HepG2 (cell line): ENCODE measurements around the gene KIF27. TPM values are rescaled to one million over a fixed set of nuclear protein-coding genes. Genes with fewer than 3 reads are reported as not detected.

Experiments used
- KLF11 ChIP-seq: IDR thresholded peaks from 2 replicates; pipeline ENCODE4 v1.6.1; 2016; ENCODE audit warnings: missing compliant biosample characterization
- MYC ChIP-seq: sonication (generic); formaldehyde crosslinking; IDR thresholded peaks from 2 replicates; pipeline ENCODE4 v1.9.0; 2021; ENCODE audit warnings: missing genetic modification reagents, borderline replicate concordance
- NKX3-1 ChIP-seq: sonication (generic); formaldehyde crosslinking; IDR thresholded peaks from 2 replicates; pipeline ENCODE4 v1.5.0; 2020; ENCODE audit warnings: missing genetic modification reagents
- RARA ChIP-seq: IDR thresholded peaks from 2 replicates; pipeline ENCODE4 v1.6.1; 2016; ENCODE audit warnings: missing genetic modification reagents, missing compliant biosample characterization
- ZBTB39 ChIP-seq: sonication (generic); formaldehyde crosslinking; IDR thresholded peaks from 2 replicates; pipeline ENCODE4 v1.5.0; 2020; ENCODE audit warnings: missing genetic modification reagents
- ZBTB7A ChIP-seq: sonication (generic); formaldehyde crosslinking; IDR thresholded peaks from 2 replicates; pipeline ENCODE4 v1.8.0; 2022; ENCODE audit warnings: mild to moderate bottlenecking, missing genetic modification reagents
- ZFP90 ChIP-seq: sonication (generic); formaldehyde crosslinking; IDR thresholded peaks from 2 replicates; pipeline ENCODE4 v1.8.0; 2022; ENCODE audit warnings: missing genetic modification reagents, mild to moderate bottlenecking, inconsistent platforms, borderline replicate concordance
- ZNF260 ChIP-seq: sonication (generic); formaldehyde crosslinking; IDR thresholded peaks from 2 replicates; pipeline ENCODE4 v1.4.0; 2020; ENCODE audit warnings: missing genetic modification reagents, low read depth, mild to moderate bottlenecking, borderline replicate concordance
- ZNF367 ChIP-seq: sonication (generic); formaldehyde crosslinking; IDR thresholded peaks from 2 replicates; pipeline ENCODE4 v1.4.0; 2020; ENCODE audit warnings: missing genetic modification reagents, borderline replicate concordance
- ZNF496 ChIP-seq: sonication (generic); formaldehyde crosslinking; IDR thresholded peaks from 2 replicates; pipeline ENCODE4 v1.8.1; 2023; ENCODE audit warnings: mild to moderate bottlenecking, moderate library complexity, missing genetic modification reagents; ENCODE audit not compliant: insufficient replicate concordance
- ZNF558 ChIP-seq: sonication (generic); formaldehyde crosslinking; IDR thresholded peaks from 2 replicates; pipeline ENCODE4 v1.9.0; 2022; ENCODE audit warnings: mild to moderate bottlenecking, missing genetic modification reagents, borderline replicate concordance
- ZNF747 ChIP-seq: sonication (generic); formaldehyde crosslinking; IDR thresholded peaks from 2 replicates; pipeline ENCODE4 v1.8.1; 2023; ENCODE audit warnings: missing genetic modification reagents, mild to moderate bottlenecking, borderline replicate concordance
- polyA plus RNA-seq, 8 experiments: library from polyadenylated mRNA; depleted of rRNA in 3 of 8; stranded (reverse) in 7 of 8; unstranded in 1 of 8; fragments of >200 nt; fragmentation: Illumina TruSeq in 4 of 8; extraction: Trizol in 4 of 8; gene quantifications; 2 replicates each; pipeline versions ENCODE4 v1.2.1 to v1.2.3, GENCODE V29; 2011 to 2016; ENCODE audit warnings: low read depth in 4 of 8, missing spikeins in 1 of 8, mixed read lengths in 1 of 8; ENCODE audit not compliant: insufficient read depth in 1 of 8
- total RNA-seq, 5 experiments: library from RNA; depleted of rRNA; stranded (reverse); fragments of >200 nt; fragmentation: Illumina TruSeq; extraction: Trizol; gene quantifications; 2 replicates each; pipeline ENCODE4 v1.2.3, GENCODE V29; 2016; ENCODE audit warnings: low read depth in 1 of 5
- TF ChIP-seq, protein P1 (sequence below): sonication (generic); formaldehyde crosslinking; IDR thresholded peaks from 2 replicates; pipeline ENCODE4 v1.5.0; 2020; ENCODE audit warnings: mild to moderate bottlenecking, missing genetic modification reagents, borderline replicate concordance
- TF ChIP-seq, protein P2 (sequence below): IDR thresholded peaks from 2 replicates; pipeline ENCODE4 v1.6.1; 2016; ENCODE audit warnings: missing compliant biosample characterization, missing genetic modification reagents, borderline replicate concordance
- TF ChIP-seq, protein P3 (sequence below): sonication (generic); formaldehyde crosslinking; IDR thresholded peaks from 2 replicates; pipeline ENCODE4 v1.8.0; 2022; ENCODE audit warnings: mild to moderate bottlenecking, missing genetic modification reagents, moderate library complexity

The KIF27 gene
- total and polyA plus RNA-seq, 2 of the 13 experiments (the other 11 are each of a cell fraction or from before 2014, with no cell fraction given), result 0.95 to 4.1 TPM

- TF ChIP-seq, protein P1, sequence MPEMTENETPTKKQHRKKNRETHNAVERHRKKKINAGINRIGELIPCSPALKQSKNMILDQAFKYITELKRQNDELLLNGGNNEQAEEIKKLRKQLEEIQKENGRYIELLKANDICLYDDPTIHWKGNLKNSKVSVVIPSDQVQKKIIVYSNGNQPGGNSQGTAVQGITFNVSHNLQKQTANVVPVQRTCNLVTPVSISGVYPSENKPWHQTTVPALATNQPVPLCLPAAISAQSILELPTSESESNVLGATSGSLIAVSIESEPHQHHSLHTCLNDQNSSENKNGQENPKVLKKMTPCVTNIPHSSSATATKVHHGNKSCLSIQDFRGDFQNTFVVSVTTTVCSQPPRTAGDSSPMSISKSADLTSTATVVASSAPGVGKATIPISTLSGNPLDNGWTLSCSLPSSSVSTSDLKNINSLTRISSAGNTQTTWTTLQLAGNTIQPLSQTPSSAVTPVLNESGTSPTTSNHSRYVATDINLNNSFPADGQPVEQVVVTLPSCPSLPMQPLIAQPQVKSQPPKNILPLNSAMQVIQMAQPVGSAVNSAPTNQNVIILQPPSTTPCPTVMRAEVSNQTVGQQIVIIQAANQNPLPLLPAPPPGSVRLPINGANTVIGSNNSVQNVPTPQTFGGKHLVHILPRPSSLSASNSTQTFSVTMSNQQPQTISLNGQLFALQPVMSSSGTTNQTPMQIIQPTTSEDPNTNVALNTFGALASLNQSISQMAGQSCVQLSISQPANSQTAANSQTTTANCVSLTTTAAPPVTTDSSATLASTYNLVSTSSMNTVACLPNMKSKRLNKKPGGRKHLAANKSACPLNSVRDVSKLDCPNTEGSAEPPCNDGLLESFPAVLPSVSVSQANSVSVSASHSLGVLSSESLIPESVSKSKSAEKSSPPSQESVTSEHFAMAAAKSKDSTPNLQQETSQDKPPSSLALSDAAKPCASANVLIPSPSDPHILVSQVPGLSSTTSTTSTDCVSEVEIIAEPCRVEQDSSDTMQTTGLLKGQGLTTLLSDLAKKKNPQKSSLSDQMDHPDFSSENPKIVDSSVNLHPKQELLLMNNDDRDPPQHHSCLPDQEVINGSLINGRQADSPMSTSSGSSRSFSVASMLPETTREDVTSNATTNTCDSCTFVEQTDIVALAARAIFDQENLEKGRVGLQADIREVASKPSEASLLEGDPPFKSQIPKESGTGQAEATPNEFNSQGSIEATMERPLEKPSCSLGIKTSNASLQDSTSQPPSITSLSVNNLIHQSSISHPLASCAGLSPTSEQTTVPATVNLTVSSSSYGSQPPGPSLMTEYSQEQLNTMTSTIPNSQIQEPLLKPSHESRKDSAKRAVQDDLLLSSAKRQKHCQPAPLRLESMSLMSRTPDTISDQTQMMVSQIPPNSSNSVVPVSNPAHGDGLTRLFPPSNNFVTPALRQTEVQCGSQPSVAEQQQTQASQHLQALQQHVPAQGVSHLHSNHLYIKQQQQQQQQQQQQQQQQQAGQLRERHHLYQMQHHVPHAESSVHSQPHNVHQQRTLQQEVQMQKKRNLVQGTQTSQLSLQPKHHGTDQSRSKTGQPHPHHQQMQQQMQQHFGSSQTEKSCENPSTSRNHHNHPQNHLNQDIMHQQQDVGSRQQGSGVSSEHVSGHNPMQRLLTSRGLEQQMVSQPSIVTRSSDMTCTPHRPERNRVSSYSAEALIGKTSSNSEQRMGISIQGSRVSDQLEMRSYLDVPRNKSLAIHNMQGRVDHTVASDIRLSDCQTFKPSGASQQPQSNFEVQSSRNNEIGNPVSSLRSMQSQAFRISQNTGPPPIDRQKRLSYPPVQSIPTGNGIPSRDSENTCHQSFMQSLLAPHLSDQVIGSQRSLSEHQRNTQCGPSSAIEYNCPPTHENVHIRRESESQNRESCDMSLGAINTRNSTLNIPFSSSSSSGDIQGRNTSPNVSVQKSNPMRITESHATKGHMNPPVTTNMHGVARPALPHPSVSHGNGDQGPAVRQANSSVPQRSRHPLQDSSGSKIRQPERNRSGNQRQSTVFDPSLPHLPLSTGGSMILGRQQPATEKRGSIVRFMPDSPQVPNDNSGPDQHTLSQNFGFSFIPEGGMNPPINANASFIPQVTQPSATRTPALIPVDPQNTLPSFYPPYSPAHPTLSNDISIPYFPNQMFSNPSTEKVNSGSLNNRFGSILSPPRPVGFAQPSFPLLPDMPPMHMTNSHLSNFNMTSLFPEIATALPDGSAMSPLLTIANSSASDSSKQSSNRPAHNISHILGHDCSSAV (CRISPR knock-in tag), result no peak
- TF ChIP-seq, protein P2, sequence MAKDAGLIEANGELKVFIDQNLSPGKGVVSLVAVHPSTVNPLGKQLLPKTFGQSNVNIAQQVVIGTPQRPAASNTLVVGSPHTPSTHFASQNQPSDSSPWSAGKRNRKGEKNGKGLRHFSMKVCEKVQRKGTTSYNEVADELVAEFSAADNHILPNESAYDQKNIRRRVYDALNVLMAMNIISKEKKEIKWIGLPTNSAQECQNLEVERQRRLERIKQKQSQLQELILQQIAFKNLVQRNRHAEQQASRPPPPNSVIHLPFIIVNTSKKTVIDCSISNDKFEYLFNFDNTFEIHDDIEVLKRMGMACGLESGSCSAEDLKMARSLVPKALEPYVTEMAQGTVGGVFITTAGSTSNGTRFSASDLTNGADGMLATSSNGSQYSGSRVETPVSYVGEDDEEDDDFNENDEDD (CRISPR knock-in tag), result peak; percentile 91
- TF ChIP-seq ZNF747 (CRISPR knock-in tag) (peak; percentile 69; the same call in 1 of the 2 replicates), NKX3-1 (CRISPR knock-in tag) (0 out of 2 replicates have a peak, but pooled peaks have one; percentile 39), ZBTB7A (CRISPR knock-in tag) (peak; percentile 63; the same call in 1 of the 2 replicates), ZBTB39 (CRISPR knock-in tag) (no peak), KLF11 (no peak), ZNF260 (CRISPR knock-in tag) (no peak), ZNF496 (CRISPR knock-in tag) (no peak), RARA (CRISPR knock-in tag) (no peak; the same call in 1 of the 2 replicates), ZFP90 (CRISPR knock-in tag) (no peak; the same call in 1 of the 2 replicates), MYC (peak; percentile 87), ZNF558 (CRISPR knock-in tag) (peak; percentile 62; the same call in 1 of the 2 replicates), ZNF367 (CRISPR knock-in tag) (peak; percentile 92)
- TF ChIP-seq, protein P3, sequence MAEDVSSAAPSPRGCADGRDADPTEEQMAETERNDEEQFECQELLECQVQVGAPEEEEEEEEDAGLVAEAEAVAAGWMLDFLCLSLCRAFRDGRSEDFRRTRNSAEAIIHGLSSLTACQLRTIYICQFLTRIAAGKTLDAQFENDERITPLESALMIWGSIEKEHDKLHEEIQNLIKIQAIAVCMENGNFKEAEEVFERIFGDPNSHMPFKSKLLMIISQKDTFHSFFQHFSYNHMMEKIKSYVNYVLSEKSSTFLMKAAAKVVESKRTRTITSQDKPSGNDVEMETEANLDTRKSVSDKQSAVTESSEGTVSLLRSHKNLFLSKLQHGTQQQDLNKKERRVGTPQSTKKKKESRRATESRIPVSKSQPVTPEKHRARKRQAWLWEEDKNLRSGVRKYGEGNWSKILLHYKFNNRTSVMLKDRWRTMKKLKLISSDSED (CRISPR knock-in tag), result 0 out of 2 replicates have a peak, but pooled peaks have one; percentile 74
Observed at GRCh38 chr9:83956436-83957247, 35.4 kb upstream of the KIF27 start (continued).
